Neuron (in vitro differentiated cells): ENCODE data around the gene TRAF3.
"Not testable (repeated sequence)": the region's sequence is repeated elsewhere in the genome, so short reads cannot be mapped to it uniquely, and the experiment has no call there.

ENCODE experiments used
- H2AFZ ChIP-seq: one replicate; pipeline ENCODE4 v1.6.1; 2013; ENCODE audit warnings: low read depth, mild to moderate bottlenecking, inconsistent platforms, low read length, moderate library complexity
- H3K27me3 ChIP-seq: one replicate; pipeline ENCODE4 v1.6.1; 2013; ENCODE audit warnings: low read length; ENCODE audit not compliant: insufficient read depth
- H3K36me3 ChIP-seq: one replicate; pipeline ENCODE4 v1.6.1; 2013; ENCODE audit warnings: low read length; ENCODE audit not compliant: insufficient read depth
- H3K4me1 ChIP-seq: one replicate; pipeline ENCODE4 v1.6.1; 2013; ENCODE audit warnings: low read length; ENCODE audit not compliant: insufficient read depth
- H3K4me3 ChIP-seq: 2 replicates; pipeline ENCODE4 v1.5.1; 2013; ENCODE audit warnings: mild to moderate bottlenecking, low read length, moderate library complexity
- H3K9me3 ChIP-seq: one replicate; pipeline ENCODE4 v1.6.1; 2013; ENCODE audit warnings: low read length

The TRAF3 gene

DNA sequence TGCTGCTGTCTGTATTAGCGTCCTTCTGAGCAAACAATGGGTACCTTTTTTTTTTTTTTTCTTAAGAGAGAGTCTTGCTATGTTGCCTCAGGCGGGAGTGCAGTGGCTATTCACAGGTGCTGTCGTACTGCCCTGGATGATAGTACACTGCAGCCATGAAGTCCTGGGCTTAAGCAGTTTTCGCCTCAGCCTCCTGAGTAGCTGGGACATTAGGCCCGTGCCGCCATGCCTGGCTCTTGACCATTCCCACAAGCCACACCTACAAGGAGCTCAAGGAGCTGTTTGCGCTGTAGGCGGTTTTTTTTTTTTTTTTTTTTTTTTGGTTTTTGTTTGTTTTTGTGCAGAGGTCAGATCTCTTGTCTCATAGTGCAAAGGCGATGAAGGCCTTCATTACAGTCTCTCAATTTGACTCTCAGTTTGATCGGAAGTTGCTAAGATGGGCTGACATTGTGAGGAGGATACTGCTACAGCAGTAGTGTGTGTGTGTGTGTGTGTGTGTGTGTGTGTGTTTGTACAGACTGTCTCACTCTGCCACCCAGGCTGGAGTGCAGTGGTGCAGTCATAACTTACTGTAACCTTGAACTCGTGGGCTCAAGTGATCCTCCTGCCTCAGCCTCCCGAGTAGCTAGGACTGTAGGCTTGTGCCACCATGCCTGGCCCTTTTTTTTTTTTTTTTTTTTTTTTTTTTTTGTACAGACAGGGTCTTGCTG, 34.2 kb downstream of the TRAF3 start:
- Histone ChIP-seq H3K4me3 (no peak overlapping the region), H3K9me3 (no peaks in the 10 kb centered on the region), H3K4me1 (no peaks in the 10 kb centered on the region), H3K27me3 (no peaks in the 10 kb centered on the region), H2AFZ (no peak overlapping the region), H3K36me3 (no peaks in the 10 kb centered on the region)

- Histone ChIP-seq H3K9me3 (peaks cover 3% of the 10 kb centered on the region), H3K36me3 (no peaks in the 10 kb centered on the region), H3K4me1 (no peaks in the 10 kb centered on the region), H3K4me3 (no peak overlapping the region), H2AFZ (no peak overlapping the region), H3K27me3 (no peaks in the 10 kb centered on the region)
Observed at GRCh38 chr14:102811971-102812370, 34.7 kb downstream of the TRAF3 start.

DNA sequence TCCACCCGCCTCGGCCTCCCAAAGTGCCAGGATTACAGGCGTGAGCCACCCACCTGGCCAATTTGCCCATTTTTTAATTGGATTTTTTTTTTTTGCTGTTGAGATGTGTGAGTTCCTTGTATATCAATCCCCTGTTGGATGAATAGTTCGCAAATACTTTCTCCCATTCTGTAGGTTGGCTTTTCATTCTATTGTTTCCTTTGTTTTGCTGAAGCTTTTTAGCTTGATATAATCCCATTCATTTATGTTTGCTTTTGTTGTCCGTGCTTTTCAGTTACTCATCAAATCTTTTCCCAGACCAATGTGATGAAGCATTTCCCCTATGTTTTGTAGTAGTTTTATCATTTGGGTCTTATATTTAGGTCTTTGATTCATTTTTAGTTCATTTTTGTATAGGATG, 36.4 kb downstream of the TRAF3 start:
- Histone ChIP-seq H3K27me3 (no peaks in the 10 kb centered on the region), H3K4me3 (no peak overlapping the region), H2AFZ (no peak overlapping the region), H3K9me3 (peaks cover 3% of the 10 kb centered on the region), H3K4me1 (no peaks in the 10 kb centered on the region), H3K36me3 (no peaks in the 10 kb centered on the region)

DNA sequence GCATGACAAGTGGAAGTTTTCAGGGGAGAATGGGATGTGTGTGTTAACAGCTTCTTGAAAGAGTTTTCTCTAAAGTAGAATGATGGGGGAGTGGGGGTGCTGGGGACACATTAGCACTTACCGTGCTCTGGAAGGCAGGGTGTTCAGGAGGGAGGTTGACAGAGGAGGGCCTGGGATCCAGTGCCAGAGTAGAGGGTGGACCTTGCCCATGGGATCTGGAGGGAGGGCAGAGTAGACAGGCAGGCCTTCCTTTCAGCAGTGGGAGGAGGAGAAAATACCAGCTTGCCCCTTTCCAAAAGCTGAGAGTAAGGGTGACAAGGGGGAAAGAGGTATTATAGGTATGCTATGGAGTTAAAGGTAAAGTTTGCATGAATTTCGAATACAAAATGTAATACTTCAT, 40.1 kb downstream of the TRAF3 start:
- H3K4me1 ChIP-seq, result no peaks in the 10 kb centered on the region
- no peaks in the 10 kb centered on the region for H3K36me3 ChIP-seq
- no peak overlapping the region for H2AFZ ChIP-seq
- no peak overlapping the region for H3K4me3 ChIP-seq
- H3K9me3 ChIP-seq, result peaks cover 3% of the 10 kb centered on the region
- no peaks in the 10 kb centered on the region for H3K27me3 ChIP-seq

DNA sequence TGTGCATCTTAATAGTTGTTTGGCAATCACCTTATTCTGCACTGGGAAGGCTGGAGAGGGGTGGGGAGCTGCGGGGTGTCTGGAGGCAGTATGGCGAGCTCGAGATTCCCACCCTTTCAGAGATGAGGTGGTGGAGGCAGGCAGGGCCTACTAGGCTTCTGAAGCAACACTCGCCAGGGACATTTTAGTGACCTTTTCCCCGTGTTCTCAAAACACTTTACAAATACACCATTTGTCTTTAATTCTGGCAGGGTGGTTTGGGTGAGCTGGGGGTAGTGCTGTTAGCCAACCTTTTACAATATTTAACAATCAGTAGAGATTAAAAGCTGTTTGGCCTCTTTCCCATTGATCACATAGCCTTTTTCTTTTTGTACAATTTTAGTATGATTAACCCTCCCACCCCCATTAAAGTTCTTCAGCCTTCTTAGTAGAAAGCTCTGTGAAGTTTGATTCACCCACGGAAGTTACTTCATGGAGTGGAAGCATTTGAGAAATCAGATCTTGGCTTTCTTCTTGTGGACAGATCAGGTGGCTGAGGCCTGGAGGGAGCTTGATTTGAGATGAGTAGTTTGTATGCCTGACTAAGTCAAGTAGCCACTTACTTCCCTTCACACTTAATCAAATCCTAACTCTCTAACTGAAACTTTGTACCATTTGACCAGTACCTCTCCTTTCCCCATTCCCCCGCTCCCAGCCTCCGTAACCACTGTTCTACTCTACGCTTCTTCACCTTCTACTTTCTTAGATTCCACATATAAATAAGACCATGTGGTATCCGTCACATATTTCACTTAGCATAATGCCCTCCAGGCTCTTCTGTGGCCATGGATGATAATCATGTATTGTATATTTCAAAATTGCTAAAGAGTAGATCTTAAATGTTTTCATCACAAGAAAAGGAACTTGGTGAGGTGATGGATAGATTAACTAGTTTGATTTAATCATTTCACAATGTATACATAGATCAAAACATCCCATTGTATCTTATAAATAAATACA, 41.0 kb downstream of the TRAF3 start:
- Histone ChIP-seq H3K27me3 (no peaks in the 10 kb centered on the region), H2AFZ (no peak overlapping the region), H3K4me3 (no peak overlapping the region), H3K4me1 (peaks cover 4% of the 10 kb centered on the region), H3K36me3 (no peaks in the 10 kb centered on the region), H3K9me3 (peaks cover 3% of the 10 kb centered on the region)

GRCh38 chr14:102819176-102819628, 42.0 kb downstream of the TRAF3 start:
- peaks cover 3% of the 10 kb centered on the region for H3K9me3 ChIP-seq
- H3K36me3 ChIP-seq, result no peaks in the 10 kb centered on the region
- H3K4me3 ChIP-seq, result no peak overlapping the region
- no peak overlapping the region for H2AFZ ChIP-seq
- H3K4me1 ChIP-seq, result peaks cover 14% of the 10 kb centered on the region
- H3K27me3 ChIP-seq, result no peaks in the 10 kb centered on the region

DNA sequence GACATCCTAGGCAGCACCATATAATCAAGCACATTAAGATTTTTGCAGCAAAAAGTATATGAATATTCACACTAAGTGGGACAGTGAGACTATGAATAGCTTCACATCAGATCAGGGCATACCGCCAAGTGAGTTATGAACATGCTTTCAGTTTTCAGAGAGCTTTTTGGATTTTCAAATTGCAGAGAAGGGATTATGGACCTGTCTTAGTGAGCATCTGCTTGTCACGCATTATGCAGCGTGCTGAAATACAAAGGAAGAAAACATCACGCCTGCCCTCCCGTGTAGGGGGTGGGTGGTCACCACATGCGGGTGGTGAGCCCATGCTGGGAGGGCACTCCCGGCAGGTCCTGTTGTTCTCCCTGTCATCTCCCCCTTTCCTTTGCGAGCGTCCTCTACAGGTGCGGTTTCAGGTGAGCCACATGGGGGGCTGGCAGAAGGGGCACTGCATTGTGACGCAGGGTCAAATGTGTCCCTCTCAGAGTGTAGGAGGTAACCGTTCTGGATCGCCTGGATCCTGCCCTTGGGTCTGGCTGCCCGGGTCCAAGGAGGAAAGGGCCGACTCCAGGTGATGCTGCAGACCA, 42.6 kb downstream of the TRAF3 start:
- H3K27me3 ChIP-seq, result no peaks in the 10 kb centered on the region
- peaks cover 20% of the 10 kb centered on the region for H3K4me1 ChIP-seq
- H3K9me3 ChIP-seq, result peaks cover 3% of the 10 kb centered on the region
- no peak overlapping the region for H2AFZ ChIP-seq
- no peak overlapping the region for H3K4me3 ChIP-seq
- H3K36me3 ChIP-seq, result no peaks in the 10 kb centered on the region

- Histone ChIP-seq H3K27me3 (no peaks in the 10 kb centered on the region), H3K9me3 (peaks cover 3% of the 10 kb centered on the region), H3K36me3 (no peaks in the 10 kb centered on the region), H3K4me3 (no peak overlapping the region), H2AFZ (no peak overlapping the region), H3K4me1 (peaks cover 30% of the 10 kb centered on the region)
Observed at GRCh38 chr14:102821252-102821651, 44.0 kb downstream of the TRAF3 start.

- Histone ChIP-seq H3K4me3 (no peak overlapping the region), H3K4me1 (peaks cover 33% of the 10 kb centered on the region), H2AFZ (no peak overlapping the region), H3K9me3 (no peaks in the 10 kb centered on the region), H3K36me3 (no peaks in the 10 kb centered on the region), H3K27me3 (no peaks in the 10 kb centered on the region)
Observed at GRCh38 chr14:102822311-102822863, 45.1 kb downstream of the TRAF3 start.

DNA sequence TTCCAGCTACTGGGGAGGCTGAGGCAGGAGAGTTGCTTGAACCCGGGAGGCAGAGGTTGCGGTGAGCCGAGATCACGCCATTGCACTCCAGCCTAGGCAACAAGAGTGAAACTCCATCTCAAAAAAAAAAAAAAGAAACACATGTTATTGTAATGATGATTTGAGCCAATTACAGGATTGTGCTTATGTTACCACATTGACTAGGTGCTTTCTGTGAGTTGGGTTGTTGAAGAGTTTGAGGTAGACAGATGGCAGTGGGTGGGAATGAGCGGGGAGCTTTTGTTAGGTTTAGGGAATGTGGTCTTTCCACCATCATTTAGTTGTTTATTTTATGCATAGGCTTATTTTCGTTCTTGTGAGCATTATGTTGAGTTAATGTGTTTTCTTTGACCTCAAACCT, 45.6 kb downstream of the TRAF3 start:
- H3K27me3 ChIP-seq, H3K36me3 ChIP-seq, H3K4me3 ChIP-seq, H2AFZ ChIP-seq, H3K9me3 ChIP-seq: not testable (repeated sequence)
- H3K4me1 ChIP-seq, result peaks cover 36% of the 10 kb centered on the region

GRCh38 chr14:102823546-102823945, 46.3 kb downstream of the TRAF3 start:
- Histone ChIP-seq H3K9me3 (no peaks in the 10 kb centered on the region), H3K27me3 (no peaks in the 10 kb centered on the region), H3K36me3 (no peaks in the 10 kb centered on the region), H3K4me1 (peaks cover 43% of the 10 kb centered on the region), H3K4me3 (no peak overlapping the region), H2AFZ (no peak overlapping the region)

DNA sequence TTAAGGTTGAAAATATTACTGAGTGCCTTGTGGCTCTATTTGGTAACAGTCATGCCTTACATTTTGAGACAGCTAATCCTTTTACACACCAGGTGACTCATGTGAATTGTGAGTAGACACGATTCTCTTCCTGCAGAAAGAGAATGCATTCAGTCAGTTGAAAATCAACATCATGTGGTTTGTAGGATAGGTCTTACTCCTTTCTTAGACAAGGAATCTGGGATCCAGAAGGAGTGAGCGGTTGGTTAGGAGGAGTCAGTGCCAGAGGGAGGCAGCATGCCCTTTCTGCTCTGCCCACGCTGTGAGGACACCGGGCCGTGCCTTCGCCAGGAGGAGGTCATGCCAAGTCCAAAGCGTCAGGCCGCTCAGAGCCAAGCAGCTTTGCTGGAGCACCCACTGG, 47.6 kb downstream of the TRAF3 start:
- no peak overlapping the region for H3K4me3 ChIP-seq
- peaks cover 56% of the 10 kb centered on the region for H3K4me1 ChIP-seq
- no peak overlapping the region for H2AFZ ChIP-seq

More for the DNA sequence above, 47.6 kb downstream of the TRAF3 start:
- H3K36me3 ChIP-seq, result no peaks in the 10 kb centered on the region
- no peaks in the 10 kb centered on the region for H3K9me3 ChIP-seq
- H3K27me3 ChIP-seq, result no peaks in the 10 kb centered on the region
